T follicular helper cell (primary cell): Measurements from ENCODE around the gene TCL1A.

Experiments
- DNase-seq: peaks from one replicate; pipeline ENCODE4 v3.0.0-alpha.2; 2020; ENCODE audit warnings: low read depth

The TCL1A gene

DNA sequence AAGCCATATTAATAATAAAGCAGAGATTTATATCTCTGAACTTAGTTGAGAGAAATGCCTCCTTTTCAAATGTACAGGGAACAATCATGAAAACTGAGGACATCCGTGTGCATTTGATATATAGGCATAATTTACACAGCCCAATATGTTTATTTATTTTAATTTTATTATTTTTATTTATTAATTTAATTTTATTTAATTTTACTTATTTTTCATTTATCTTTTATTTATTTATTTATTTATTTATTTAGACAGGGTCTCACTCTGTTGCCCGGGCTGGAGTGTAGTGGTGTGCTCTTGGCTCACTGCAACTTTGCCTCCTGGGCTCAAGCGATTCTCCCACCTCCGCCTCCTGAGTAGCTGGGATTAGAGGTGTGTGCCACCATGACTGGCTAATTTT lies 8.4 kb downstream of the TCL1A start:
- DNase-seq = no peak

GRCh38 chr14:95703805-95704204 lies 10.1 kb downstream of the TCL1A start:
- DNase-seq = no peak

DNA sequence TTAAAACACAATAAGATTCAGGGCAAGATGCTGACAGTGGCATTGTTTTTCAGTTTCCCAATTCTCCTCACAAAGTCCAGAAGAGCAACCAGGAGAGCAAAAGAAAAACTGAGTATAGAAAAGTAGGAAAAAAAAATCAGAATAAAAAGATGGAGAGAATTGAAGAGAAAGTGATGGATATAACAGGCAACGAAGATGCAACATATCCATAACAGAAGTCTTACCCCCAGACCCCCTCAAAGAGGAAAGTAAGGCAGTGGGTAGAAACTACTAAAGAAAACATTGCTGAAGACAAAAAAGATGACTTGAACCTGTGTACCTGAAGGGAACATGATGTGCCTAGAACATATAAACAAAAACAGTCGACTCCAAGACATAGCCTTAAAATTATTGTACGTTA lies 10.6 kb downstream of the TCL1A start:
- no peak for DNase-seq

DNA sequence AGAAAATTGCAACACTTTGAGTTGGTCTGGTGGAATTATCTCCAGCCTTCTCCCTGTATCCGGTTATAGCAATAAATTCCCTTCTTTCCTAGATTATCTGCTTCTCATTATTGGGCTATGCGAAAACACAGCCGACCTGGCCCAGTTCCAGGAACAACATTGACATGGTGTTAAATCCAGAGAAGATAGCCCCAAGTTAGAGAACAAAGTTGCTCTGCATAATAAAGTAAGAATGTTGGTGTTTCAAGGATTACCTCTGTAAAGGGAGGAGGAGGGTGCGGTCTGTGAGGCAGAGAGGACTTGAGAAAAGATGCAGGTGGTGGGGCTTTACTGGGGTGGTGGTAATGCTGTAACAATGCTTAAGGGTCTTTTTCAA lies 12.1 kb downstream of the TCL1A start:
- no peak for DNase-seq

DNA sequence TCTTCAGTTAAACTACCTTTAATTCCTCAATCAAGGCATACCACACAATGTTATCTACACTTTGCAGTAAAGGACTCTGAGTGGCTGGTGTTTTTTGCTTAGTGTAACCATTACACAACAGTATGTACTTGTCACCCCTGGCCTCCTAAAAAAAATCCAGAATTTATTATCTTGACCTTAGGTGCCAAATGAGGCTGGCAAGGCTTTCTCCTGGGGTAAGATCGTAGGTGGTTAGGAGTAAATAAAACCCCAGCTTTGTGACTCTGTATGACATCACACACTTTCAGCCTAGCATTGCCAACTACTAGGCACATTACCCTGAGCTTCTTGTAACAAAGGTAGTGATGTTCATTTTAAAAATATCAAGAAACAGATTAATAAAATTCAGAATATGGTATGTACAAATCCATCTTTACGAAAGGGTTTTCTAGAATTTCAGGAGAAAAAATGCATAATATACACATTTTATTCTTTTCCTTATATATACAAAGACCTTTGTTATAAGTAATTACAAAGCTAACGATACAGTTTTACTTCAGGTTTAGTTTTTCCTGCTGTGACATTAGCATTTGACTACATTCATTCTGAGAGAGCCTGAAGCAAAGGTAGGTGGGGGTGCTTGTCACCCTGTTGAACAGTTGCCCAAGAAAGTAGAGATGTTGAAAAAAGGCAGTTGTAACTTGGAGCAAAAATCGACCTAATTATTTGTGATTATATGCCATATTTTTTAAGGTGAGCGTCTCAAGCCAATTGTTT lies 13.5 kb downstream of the TCL1A start:
- DNase-seq = no peak

- DNase-seq = no peak
Observed at GRCh38 chr14:95699412-95699811, 14.5 kb downstream of the TCL1A start.

DNA sequence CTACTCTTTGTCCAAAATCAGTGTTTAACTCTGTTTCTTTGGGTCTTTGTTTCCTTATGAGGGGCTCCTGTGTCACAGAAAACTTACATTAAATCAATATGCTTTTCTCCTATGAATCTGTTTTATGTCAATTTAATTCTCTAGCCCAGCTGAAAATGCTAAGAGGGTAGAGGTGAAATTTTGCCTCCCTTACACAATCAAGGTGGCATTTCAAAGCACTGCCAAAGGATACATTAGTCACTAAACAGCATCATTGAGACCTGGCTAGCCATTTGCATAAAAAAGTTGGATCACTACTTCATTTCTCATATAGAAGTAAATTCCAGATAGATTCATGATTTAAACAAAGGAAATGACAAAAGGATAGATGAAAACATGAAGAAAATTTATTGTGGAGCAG lies 15.6 kb downstream of the TCL1A start:
- no peak for DNase-seq

DNA sequence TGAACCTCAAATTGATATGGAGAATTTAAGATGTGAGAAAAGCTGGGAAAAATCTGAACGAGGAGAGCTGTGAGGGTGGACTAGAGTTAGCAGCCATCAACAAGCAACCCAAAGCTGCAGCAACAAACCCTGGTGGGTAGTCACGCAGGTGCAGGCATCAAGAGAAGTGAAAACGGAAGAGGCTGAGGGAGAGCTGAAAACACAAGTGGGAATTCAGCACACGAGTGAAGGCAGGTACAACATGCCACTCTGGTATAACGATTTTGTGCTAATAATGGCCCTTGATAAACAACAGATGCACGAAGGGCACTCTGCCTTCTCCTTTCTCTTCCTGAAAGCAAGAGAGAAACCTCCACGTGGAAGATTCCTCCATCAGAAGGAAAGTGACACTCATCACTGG lies 16.2 kb downstream of the TCL1A start:
- DNase-seq = no peak

DNA sequence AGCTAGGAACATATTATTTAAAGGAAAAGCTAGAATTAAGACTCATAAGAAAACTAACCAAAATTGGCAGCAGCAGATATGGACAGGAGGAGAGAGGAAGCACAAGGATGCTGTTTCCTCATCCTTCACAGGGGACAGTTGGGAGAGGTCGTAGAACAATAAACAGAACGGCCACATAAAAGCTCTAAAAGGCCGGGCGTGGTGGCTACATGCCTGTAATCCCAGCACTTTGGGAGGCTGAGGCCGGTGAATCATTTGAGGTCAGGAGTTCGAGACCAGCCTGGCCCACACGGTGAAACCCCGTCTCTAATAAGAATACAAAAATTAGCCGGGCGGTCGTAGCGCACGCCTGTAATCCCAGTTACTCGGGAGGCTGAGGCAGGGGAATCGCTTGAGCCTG lies 17.2 kb downstream of the TCL1A start:
- DNase-seq = no peak

DNA sequence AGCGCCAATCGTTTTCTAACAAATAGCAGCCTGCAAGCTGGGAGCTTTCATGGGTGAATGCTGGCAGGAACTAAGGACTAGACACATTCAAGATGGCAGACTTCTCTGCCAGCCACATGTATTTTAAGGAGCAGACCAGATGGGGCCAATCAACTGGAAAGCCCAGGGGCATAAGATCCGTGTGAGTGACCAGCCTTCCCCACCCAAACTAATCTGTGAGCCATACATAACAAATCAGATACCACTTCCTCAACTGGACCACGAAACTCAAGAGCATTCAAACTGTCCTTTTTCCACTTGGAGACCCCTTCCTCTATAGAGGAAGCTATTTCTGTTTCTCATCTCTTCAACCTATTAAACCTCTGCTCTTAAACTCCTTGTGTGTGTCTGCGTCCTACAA lies 18.0 kb downstream of the TCL1A start:
- DNase-seq = no peak

DNA sequence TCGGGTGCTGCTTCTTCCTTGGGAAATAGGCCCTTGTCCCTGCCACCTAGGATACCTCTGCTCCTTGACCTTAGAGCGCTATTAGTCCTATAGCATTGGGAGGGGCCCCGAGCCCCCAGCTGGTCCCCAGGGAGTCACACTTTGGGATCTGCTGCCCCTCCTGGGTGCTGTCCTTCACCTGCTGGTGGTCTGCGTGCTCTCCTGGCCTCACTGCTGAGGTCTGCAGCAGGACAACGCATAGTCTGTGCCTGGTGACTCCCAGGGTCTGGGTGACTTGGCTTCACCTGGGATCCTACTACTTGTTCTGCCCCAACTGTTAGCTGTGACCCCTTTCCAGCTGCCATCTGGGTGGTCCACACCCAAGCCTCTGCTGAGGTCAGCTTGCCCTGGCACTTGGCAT lies 18.9 kb downstream of the TCL1A start:
- no peak for DNase-seq

GRCh38 chr14:95692109-95692508 lies 21.8 kb downstream of the TCL1A start:
- no peak for DNase-seq

DNA sequence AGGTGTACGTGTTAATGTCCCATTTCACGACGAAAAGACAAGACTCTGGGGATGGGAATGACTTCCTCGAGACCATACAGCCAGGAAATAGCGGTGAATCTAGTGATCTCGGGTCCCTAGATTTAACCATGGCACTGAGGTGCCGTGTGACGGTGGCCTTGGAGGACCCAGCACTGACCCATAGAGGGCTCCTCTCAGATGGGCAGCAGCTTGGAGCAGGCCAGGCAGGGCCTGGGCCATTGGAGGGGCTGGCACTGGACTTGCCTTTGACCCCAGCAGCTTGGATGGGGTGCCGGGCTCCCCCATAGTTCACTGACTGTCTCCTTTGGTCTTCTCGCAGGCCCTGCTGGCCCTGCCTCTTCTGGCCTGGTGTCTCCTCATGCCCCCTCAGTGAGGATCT lies 22.3 kb downstream of the TCL1A start:
- no peak for DNase-seq

- no peak for DNase-seq
Observed at GRCh38 chr14:95690815-95691214, 23.1 kb downstream of the TCL1A start.

GRCh38 chr14:95689441-95689840 lies 24.5 kb downstream of the TCL1A start:
- DNase-seq = no peak

DNA sequence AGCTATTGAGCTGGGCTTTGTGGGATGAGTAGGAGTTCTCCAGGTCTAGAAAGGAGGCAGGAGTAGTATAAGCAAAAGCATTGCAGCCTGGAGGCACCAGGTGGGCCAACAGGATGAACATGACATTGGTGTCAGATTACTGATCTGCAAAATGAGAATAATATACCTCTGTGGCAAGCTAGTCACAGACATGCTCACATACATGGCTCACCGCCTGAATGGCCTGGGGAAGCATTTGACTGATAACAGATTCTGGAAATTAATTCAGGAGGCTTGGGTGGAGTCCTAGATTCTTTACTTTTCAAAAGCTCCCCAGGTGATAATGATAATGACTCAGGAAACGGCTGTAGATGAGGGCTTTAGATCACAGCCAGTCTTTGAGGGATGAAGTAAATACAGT lies 27.0 kb downstream of the TCL1A start:
- no peak for DNase-seq

- DNase-seq = no peak
Observed at GRCh38 chr14:95685978-95686922, 27.7 kb downstream of the TCL1A start, which contains the start of gene TCL1B. TCL1B (plus strand) TSS chr14:95686426; CDS start chr14:95686468, 42 bp downstream.

- DNase-seq = no peak
Observed at GRCh38 chr14:95683793-95684192, 30.1 kb downstream of the TCL1A start.

GRCh38 chr14:95681153-95681552 lies 32.8 kb downstream of the TCL1A start:
- DNase-seq = no peak

DNA sequence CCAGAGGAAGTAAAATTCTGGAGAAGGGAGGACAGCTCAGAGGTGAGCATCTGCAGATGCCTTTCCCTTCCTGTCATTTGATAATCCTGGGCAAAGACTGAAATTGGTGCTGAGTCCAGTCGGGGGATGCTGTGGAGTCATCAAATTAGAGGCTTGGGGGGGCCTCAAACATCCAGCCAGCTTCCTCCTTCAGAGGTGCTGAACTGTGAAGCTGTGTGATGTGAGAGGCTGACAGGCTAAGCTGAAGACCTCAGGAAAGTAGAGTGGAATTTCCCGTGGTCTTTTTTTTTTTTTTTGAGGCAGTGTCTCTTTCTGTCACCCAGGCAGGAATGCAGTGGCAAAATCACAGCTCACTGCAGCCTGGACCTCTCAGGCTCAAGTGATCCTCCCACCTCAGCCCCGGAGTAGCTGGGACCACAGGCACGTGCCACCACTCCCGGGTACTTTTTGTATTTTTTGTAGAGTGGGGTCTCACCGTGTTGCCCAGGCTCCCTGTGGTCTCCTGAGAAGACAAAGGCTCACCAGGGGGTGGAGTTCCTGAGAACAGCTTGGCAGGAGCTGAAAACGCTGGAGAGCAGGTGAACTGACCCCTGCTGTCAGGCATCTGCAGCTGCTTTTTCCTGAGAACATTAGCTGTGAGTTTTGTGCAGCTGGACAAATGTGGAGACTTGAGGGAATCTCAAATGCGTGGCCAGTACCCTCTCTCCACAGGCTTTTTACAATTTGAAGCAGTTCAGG lies 33.8 kb downstream of the TCL1A start:
- no peak for DNase-seq

DNA sequence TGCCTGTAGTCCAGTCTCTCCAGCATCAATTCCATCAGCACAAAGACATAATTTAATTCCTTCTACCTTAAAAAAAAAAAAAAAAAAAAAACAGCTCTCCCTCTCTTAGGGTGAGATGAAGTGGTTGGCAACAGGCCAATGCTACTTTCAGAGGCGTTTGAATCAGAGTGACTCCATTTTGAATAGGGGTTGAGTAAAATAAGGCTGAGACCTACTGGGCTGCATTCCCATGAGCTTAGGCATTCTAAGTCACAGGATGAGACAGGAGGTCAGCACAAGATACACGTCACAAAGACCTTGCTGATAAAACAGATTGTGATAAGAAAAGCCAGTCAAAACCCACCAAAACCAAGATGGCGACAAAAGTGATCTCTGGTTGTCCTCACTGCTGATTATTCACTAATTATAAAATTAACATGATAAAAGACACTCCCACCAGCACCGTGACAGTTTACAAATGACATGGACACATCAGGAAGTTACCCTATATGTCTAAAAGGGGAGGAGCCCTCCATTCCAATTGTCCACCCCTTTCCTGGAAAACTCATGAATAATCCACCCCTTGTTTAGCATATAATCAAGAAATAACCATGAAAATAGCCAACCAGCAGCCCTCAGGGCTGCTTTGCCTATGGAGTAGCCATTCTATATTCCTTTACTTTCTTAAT lies 34.6 kb downstream of the TCL1A start:
- DNase-seq = no peak
